Loucy (cell line): ENCODE results near the gene TLCD2.

Experiments
- H2AFZ ChIP-seq: fragments of 200-600 bp; sonication (generic); 2 replicates; pipeline ENCODE4 v1.6.0; 2016; ENCODE audit warnings: antibody characterized with exemption, mild to moderate bottlenecking, low read length, moderate library complexity
- H3F3A ChIP-seq: fragments of 200-600 bp; 2 replicates; pipeline ENCODE4 v1.6.0; 2016; ENCODE audit warnings: antibody characterized with exemption, low read depth, mild to moderate bottlenecking
- H3K27me3 ChIP-seq: fragments of 200-600 bp; sonication (generic); 2 replicates; pipeline ENCODE4 v1.6.1; 2014; ENCODE audit warnings: low read length, mild to moderate bottlenecking; ENCODE audit not compliant: insufficient read depth, poor library complexity, severe bottlenecking
- H3K36me3 ChIP-seq: fragments of 200-600 bp; sonication (generic); 2 replicates; pipeline ENCODE4 v1.6.1; 2016; ENCODE audit warnings: low read length; ENCODE audit not compliant: insufficient read depth
- H3K4me1 ChIP-seq: fragments of 200-600 bp; sonication (generic); 2 replicates; pipeline ENCODE4 v1.5.1; 2014; ENCODE audit warnings: low read length, mild to moderate bottlenecking; ENCODE audit not compliant: insufficient read depth, poor library complexity, severe bottlenecking
- H3K4me2 ChIP-seq: fragments of 200-600 bp; sonication (generic); 2 replicates; pipeline ENCODE4 v1.6.0; 2014; ENCODE audit warnings: antibody characterized with exemption, low read length, low read depth, mild to moderate bottlenecking; ENCODE audit not compliant: poor library complexity, severe bottlenecking
- H3K4me3 ChIP-seq: fragments of 200-600 bp; sonication (generic); 2 replicates; pipeline ENCODE4 v1.5.1; 2014; ENCODE audit warnings: low read length, mild to moderate bottlenecking, mixed read lengths; ENCODE audit not compliant: poor library complexity, severe bottlenecking
- H3K79me2 ChIP-seq: fragments of 200-600 bp; sonication (generic); 2 replicates; pipeline ENCODE4 v1.6.1; 2014; ENCODE audit warnings: low read length; ENCODE audit not compliant: insufficient read depth
- H3K9ac ChIP-seq: fragments of 200-600 bp; sonication (generic); 2 replicates; pipeline ENCODE4 v1.6.0; 2014; ENCODE audit warnings: mild to moderate bottlenecking, low read depth, low read length, moderate library complexity; ENCODE audit not compliant: poor library complexity, severe bottlenecking
- H3K9me2 ChIP-seq: fragments of 200-600 bp; sonication (generic); replicated peaks from 2 replicates; pipeline ENCODE4 v1.6.1; 2016; ENCODE audit warnings: low read depth, low read length, mixed read lengths
- H3K9me3 ChIP-seq: fragments of 200-600 bp; sonication (generic); 2 replicates; pipeline ENCODE4 v1.6.1; 2014; ENCODE audit warnings: mild to moderate bottlenecking, antibody characterized with exemption, low read length, low read depth; ENCODE audit not compliant: insufficient read depth
- H4K20me1 ChIP-seq: fragments of 200-600 bp; sonication (generic); 2 replicates; pipeline ENCODE4 v1.6.0; 2014; ENCODE audit warnings: antibody characterized with exemption, low read length, mild to moderate bottlenecking; ENCODE audit not compliant: insufficient read depth, poor library complexity, severe bottlenecking
- CTCF ChIP-seq: fragments of 200-600 bp; sonication (generic); conservative IDR thresholded peaks from 2 replicates; pipeline ENCODE4 v1.5.1; 2014; ENCODE audit warnings: mild to moderate bottlenecking, antibody characterized with exemption, low read length
- EZH2phosphoT487 ChIP-seq: fragments of 200-600 bp; IDR thresholded peaks from 2 replicates; pipeline ENCODE4 v1.6.1; 2018; ENCODE audit warnings: antibody characterized with exemption, mild to moderate bottlenecking, moderate library complexity, borderline replicate concordance

Gene TLCD2

DNA sequence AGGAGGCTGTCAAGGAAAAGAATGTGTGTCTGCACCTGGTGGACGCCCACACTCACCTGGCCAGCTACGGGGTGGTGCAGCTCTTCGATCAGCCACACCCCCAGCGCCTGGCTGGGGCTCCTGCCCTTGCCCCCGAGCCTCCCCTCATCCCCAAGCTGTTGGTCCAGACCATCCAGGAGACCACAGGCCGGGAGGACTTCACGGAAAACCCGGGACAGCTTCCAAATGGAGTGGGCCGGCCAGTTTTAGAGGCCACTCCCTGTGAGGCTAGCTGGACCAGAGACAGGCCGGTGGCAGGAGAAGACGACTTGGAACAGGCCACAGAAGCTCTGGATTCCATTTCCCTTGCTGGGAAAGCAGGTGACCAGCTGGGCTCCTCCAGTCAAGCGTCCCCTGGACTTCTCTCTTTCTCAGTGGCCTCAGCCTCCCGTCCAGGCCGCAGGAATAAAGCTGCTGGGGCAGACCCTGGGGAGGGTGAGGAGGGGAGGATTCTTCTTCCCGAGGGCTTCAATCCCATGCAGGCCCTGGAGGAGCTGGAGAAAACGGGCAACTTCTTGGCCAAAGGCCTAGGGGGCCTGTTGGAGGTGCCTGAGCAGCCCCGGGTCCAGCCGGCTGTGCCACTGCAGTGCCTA lies 16.6 kb upstream of the TLCD2 start:
- H3K79me2 ChIP-seq = peaks cover 9% of the 10 kb centered on the region; the same call in 1 of the 2 replicates
- H3K9ac ChIP-seq = no peak overlapping the region
- no peak overlapping the region for H3K4me2 ChIP-seq
- H3F3A ChIP-seq = no peaks in the 10 kb centered on the region
- H2AFZ ChIP-seq = no peak overlapping the region
- no peaks in the 10 kb centered on the region for H4K20me1 ChIP-seq
- no peaks in the 10 kb centered on the region for H3K36me3 ChIP-seq
- no peak for TF ChIP-seq CTCF
- TF ChIP-seq EZH2phosphoT487 = no peak
- H3K4me3 ChIP-seq = no peak overlapping the region
- H3K27me3 ChIP-seq = no peaks in the 10 kb centered on the region
- no peaks in the 10 kb centered on the region for H3K9me2 ChIP-seq
- no peaks in the 10 kb centered on the region for H3K9me3 ChIP-seq
- peaks cover 32% of the 10 kb centered on the region for H3K4me1 ChIP-seq

DNA sequence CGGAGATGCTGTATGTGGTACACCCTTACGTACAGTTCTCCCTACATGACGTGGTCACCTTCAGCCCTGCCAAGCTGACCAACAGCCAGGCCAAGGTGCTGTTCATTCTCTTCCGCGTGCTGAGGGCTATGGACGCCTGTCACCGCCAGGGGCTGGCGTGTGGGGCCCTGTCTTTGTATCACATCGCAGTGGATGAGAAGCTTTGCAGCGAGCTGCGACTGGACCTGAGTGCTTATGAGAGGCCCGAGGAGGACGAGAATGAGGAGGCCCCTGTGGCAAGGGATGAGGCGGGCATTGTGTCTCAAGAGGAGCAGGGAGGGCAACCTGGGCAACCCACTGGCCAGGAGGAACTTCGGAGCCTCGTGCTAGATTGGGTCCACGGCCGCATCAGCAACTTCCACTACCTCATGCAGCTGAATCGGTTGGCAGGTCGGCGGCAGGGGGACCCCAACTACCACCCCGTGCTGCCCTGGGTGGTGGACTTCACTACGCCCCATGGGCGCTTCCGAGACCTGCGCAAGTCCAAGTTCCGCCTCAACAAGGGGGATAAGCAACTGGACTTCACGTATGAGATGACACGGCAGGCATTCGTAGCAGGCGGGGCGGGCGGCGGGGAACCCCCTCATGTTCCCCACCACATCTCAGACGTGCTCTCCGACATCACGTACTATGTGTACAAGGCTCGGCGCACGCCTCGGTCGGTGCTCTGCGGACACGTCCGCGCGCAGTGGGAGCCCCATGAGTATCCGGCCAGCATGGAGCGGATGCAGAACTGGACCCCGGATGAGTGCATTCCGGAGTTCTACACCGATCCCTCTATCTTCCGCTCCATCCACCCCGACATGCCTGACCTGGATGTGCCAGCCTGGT lies 15.7 kb upstream of the TLCD2 start:
- no peak for TF ChIP-seq EZH2phosphoT487
- no peak for TF ChIP-seq CTCF
- Histone ChIP-seq H3K4me1 (peaks cover 32% of the 10 kb centered on the region), H3K9me3 (no peaks in the 10 kb centered on the region), H3K9me2 (no peaks in the 10 kb centered on the region), H3K27me3 (no peaks in the 10 kb centered on the region), H2AFZ (no peak overlapping the region), H3K9ac (peak overlapping the region; percentile 73), H3K4me2 (peak overlapping the region; percentile 85), H3F3A (no peaks in the 10 kb centered on the region), H3K4me3 (peak overlapping the region; percentile 77), H4K20me1 (no peaks in the 10 kb centered on the region), H3K36me3 (no peaks in the 10 kb centered on the region), H3K79me2 (peaks cover 9% of the 10 kb centered on the region; the same call in 1 of the 2 replicates)

- H3F3A ChIP-seq = no peaks in the 10 kb centered on the region
- H3K4me2 ChIP-seq = peak overlapping the region; percentile 85
- H3K79me2 ChIP-seq = peaks cover 9% of the 10 kb centered on the region; the same call in 1 of the 2 replicates
- peak overlapping the region; percentile 77 for H3K4me3 ChIP-seq
- H4K20me1 ChIP-seq = no peaks in the 10 kb centered on the region
- peak overlapping the region; percentile 73 for H3K9ac ChIP-seq
- H3K9me2 ChIP-seq = no peaks in the 10 kb centered on the region
- H3K9me3 ChIP-seq = no peaks in the 10 kb centered on the region
- peaks cover 32% of the 10 kb centered on the region for H3K4me1 ChIP-seq
- H3K27me3 ChIP-seq = no peaks in the 10 kb centered on the region
- H3K36me3 ChIP-seq = no peaks in the 10 kb centered on the region
- peak overlapping the region; percentile 70; the same call in 1 of the 2 replicates for H2AFZ ChIP-seq
- TF ChIP-seq EZH2phosphoT487 (no peak), CTCF (peak; percentile 19; the same call in 1 of the 2 replicates)
These were observed 14.9 kb upstream of the TLCD2 start for GRCh38 chr17:1724869-1725641.
